ENCODE measurements around the gene WNT11. TPM values are rescaled to one million over a fixed set of nuclear protein-coding genes. Genes with fewer than 3 reads are reported as not detected.

The WNT11 gene
- total and polyA plus RNA-seq, 2 of the 13 experiments (the other 11 are each of a cell fraction or from before 2014, with no cell fraction given), result 0.34 to 0.66 TPM

- TF ChIP-seq SIN3A (IDR thresholded peaks at IDR 0.05; ENCODE audit: borderline replicate concordance, low read depth, low read length) (0 out of 2 replicates have a peak, but pooled peaks have one; percentile 30), NR2F6 (IDR thresholded peaks at IDR 0.05) (peak; percentile 40), NR2F6 (CRISPR knock-in tag; IDR thresholded peaks at IDR 0.05) (peak; percentile 30; the same call in 1 of the 2 replicates), PPARG (CRISPR knock-in tag; conservative IDR thresholded peaks at IDR 0.05) (peak; percentile 52; the same call in 1 of the 2 replicates), TIGD3 (CRISPR knock-in tag; IDR thresholded peaks at IDR 0.05; ENCODE audit: borderline replicate concordance) (0 out of 2 replicates have a peak, but pooled peaks have one; percentile 43), BRF2 (CRISPR knock-in tag; IDR thresholded peaks at IDR 0.05) (0 out of 2 replicates have a peak, but pooled peaks have one; percentile 56), MTF2 (CRISPR knock-in tag; IDR thresholded peaks at IDR 0.05; ENCODE audit: borderline replicate concordance) (no peak), ZBTB25 (CRISPR knock-in tag; IDR thresholded peaks at IDR 0.05) (peak; percentile 67), ZNF331 (CRISPR knock-in tag; IDR thresholded peaks at IDR 0.05) (peak; percentile 88), ZNF639 (CRISPR knock-in tag; conservative IDR thresholded peaks at IDR 0.05) (0 out of 2 replicates have a peak, but pooled peaks have one; percentile 17), MYPOP (CRISPR knock-in tag; IDR thresholded peaks at IDR 0.05) (no peak; the same call in 1 of the 2 replicates), MXD1 (CRISPR knock-in tag; IDR thresholded peaks at IDR 0.05) (0 out of 2 replicates have a peak, but pooled peaks have one; percentile 26), CBX5 (CRISPR knock-in tag; IDR thresholded peaks at IDR 0.05; ENCODE audit: borderline replicate concordance) (no peak), ZBED4 (CRISPR knock-in tag; IDR thresholded peaks at IDR 0.05; ENCODE audit: borderline replicate concordance) (peak; percentile 72), POLR2AphosphoS5 (IDR thresholded peaks at IDR 0.05; ENCODE audit: low read depth, low read length) (peak; percentile 39; the same call in 1 of the 2 replicates), ZNF605 (CRISPR knock-in tag; IDR thresholded peaks at IDR 0.05) (0 out of 2 replicates have a peak, but pooled peaks have one; percentile 45), ZNF24 (IDR thresholded peaks at IDR 0.05) (peak; percentile 98), HDAC1 (CRISPR knock-in tag; IDR thresholded peaks at IDR 0.05) (peak; percentile 31; the same call in 1 of the 2 replicates)
These were observed 29.2 kb upstream of the WNT11 start (continued) for GRCh38 chr11:76235233-76236091.
